Sigmoid colon (tissue), 7 donors: ENCODE data around the gene PARP12. TPM values are rescaled to one million over a fixed set of nuclear protein-coding genes. Genes with fewer than 3 reads are reported as not detected.

ENCODE experiments used
- DNase-seq: peaks from one replicate; pipeline ENCODE4 v3.0.0-alpha.2; 2019
- H3K27ac ChIP-seq, 4 donors: fragments of 200-600 bp; sonication (generic); one replicate each; pipeline ENCODE4 v1.5.1; 2016 to 2019; ENCODE audit warnings: mild to moderate bottlenecking in 1 of 4
- H3K27me3 ChIP-seq, 3 donors: fragments of 200-600 bp; sonication (generic); one replicate each; pipeline ENCODE4 v1.5.1; 2019; ENCODE audit warnings: mild to moderate bottlenecking in 1 of 3
- H3K36me3 ChIP-seq, 4 donors: fragments of 200-600 bp; sonication (generic); one replicate each; pipeline ENCODE4 v1.5.1; 2016 to 2019
- H3K4me1 ChIP-seq, 4 donors: fragments of 200-600 bp; sonication (generic); one replicate each; pipeline ENCODE4 v1.5.1; 2017 to 2019
- H3K4me3 ChIP-seq, 4 donors: fragments of 200-600 bp; sonication (generic); one replicate each; pipeline ENCODE4 v1.5.1; 2017 to 2019; ENCODE audit warnings: mild to moderate bottlenecking in 2 of 4, moderate library complexity in 1 of 4
- H3K9me3 ChIP-seq, 4 donors: fragments of 200-600 bp in 3 of 4; sonication (generic) in 3 of 4; one replicate each; pipeline versions ENCODE4 v1.5.1 to v1.6.1; 2013 to 2019
- EP300 ChIP-seq, 4 donors: sonication (generic); formaldehyde crosslinking; IDR thresholded peaks; one replicate each; pipeline ENCODE4 v1.6.1; 2017; ENCODE audit warnings: antibody characterized with exemption in 4 of 4
- POLR2A ChIP-seq, 2 donors: fragments of 450-650 bp; IDR thresholded peaks; one replicate each; pipeline ENCODE4 v1.6.1; 2016; ENCODE audit warnings: antibody characterized with exemption in 2 of 2, mild to moderate bottlenecking in 2 of 2, moderate library complexity in 2 of 2
- POLR2AphosphoS5 ChIP-seq, 4 donors: sonication (generic); formaldehyde crosslinking; IDR thresholded peaks; one replicate each; pipeline ENCODE4 v1.6.1; 2017; ENCODE audit warnings: antibody characterized with exemption in 4 of 4
- WGBS, 2 donors: extraction: QIAGEN DNeasy Blood & Tissue Kit; methylation state at CpG; one replicate each; pipeline ENCODE4 v1.1.7; 2013; 5-methylcytosine and 5-hydroxymethylcytosine counted together
- intact Hi-C: fragments of 100-400 bp; cut with DNase I; formaldehyde crosslinking; loops from one replicate; pipeline ENCODE4 v1.15.1; 2023
- polyA plus RNA-seq, 3 donors: library from polyadenylated mRNA; stranded (reverse); fragments of 200-250 nt; gene quantifications; one replicate each; pipeline ENCODE4 v1.2.3, GENCODE V29; 2013
- total RNA-seq, 4 donors: library from RNA; depleted of rRNA; stranded (reverse); fragments of >200 nt; gene quantifications; one replicate each; pipeline ENCODE4 v1.1.0, GENCODE V29; 2016
- TF ChIP-seq, protein P1 (sequence below), 4 experiments: fragments of 450-650 bp in 3 of 4; fragments of 200-600 bp in 1 of 4; IDR thresholded peaks; one replicate each; pipeline ENCODE4 v1.5.1; 2016 to 2019; ENCODE audit warnings: antibody characterized with exemption in 4 of 4, mild to moderate bottlenecking in 3 of 4, moderate library complexity in 2 of 4
- donor health status: healthy with polysubstance abuse.
- donor health status: Bipolar disorder and iron deficiency.
- donor health status: healthy.

The PARP12 gene
- total and polyA plus RNA-seq, 7 donors = 20.6 to 49.5 (median 29.9) TPM

DNA sequence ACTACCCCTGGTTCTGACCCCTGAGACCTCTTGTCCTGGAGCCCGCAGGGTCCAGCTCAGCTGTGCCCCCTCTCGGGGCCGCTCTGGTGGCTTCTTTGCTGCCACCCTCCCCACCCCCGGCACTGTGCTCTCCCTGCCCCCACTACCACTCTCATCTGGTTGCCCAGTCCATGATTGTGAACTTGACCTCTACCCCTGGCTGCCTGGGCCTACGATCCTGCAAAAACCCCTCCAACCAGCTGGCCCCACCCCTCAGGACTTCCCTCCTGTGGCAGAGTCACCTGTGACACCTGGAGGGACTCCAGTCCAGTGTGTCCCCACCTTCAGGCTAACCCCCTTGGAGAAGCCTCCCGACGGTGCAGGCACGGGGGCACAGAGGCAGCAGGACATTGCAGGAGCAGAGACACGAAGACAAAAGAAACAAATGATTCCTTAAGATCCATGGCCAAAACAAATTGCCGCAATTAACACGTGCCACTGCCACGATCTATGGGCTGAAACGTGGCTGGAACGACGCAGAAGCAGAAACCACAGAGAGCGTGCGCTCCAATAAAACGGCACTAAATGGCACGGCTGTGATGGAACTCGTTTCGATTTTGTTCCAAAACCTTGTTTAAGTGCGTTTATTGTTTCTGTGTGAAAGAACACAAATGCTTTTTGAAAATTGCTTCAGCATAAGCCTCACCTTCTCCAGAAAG lies 72.0 kb downstream of the PARP12 start:
- 94 to 96% methylated on average over 22 of the region's 22 CpGs for WGBS, 2 donors

DNA sequence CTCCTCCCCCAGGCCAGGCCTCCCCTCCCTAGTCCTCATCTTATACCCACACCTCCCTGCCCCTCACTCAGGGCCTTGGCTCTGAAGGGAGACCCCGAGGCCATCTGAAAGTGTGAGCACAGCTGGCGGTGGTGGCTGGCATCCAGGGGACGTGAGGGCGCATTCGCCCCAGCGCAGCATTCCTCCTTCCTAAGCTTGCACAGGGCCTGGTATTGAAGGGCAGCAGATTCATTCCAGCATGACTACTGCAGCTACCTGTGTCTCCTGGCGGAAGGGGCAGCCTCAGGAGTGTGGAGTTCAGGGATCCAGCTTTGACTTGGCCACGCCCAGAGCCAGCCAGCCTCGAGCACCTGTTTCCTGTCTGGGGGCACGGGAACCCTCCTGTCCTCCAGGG lies 72.6 kb downstream of the PARP12 start:
- intact Hi-C loops = no loop called here
- Histone ChIP-seq H3K4me1 (no peaks in the 10 kb centered on the region), H3K4me3 (no peak overlapping the region), H3K27me3 (no peaks in the 10 kb centered on the region), H3K27ac (no peak overlapping the region), H3K36me3 (no peaks in the 10 kb centered on the region), H3K9me3 (no peaks in the 10 kb centered on the region)
- no peak for DNase-seq
- TF ChIP-seq, protein P1, sequence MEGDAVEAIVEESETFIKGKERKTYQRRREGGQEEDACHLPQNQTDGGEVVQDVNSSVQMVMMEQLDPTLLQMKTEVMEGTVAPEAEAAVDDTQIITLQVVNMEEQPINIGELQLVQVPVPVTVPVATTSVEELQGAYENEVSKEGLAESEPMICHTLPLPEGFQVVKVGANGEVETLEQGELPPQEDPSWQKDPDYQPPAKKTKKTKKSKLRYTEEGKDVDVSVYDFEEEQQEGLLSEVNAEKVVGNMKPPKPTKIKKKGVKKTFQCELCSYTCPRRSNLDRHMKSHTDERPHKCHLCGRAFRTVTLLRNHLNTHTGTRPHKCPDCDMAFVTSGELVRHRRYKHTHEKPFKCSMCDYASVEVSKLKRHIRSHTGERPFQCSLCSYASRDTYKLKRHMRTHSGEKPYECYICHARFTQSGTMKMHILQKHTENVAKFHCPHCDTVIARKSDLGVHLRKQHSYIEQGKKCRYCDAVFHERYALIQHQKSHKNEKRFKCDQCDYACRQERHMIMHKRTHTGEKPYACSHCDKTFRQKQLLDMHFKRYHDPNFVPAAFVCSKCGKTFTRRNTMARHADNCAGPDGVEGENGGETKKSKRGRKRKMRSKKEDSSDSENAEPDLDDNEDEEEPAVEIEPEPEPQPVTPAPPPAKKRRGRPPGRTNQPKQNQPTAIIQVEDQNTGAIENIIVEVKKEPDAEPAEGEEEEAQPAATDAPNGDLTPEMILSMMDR (IDR thresholded peaks at IDR 0.05) = no peak
- no peak for TF ChIP-seq EP300 (IDR thresholded peaks at IDR 0.05)
- no peak for TF ChIP-seq POLR2A (IDR thresholded peaks at IDR 0.05)
- no peak for TF ChIP-seq POLR2AphosphoS5 (IDR thresholded peaks at IDR 0.05)
- 79 to 82% methylated on average over 10 of the region's 10 CpGs for WGBS, 2 donors

More for the DNA sequence above, 72.0 kb downstream of the PARP12 start:
- Histone ChIP-seq H3K9me3 (no peaks in the 10 kb centered on the region), H3K4me1 (no peaks in the 10 kb centered on the region), H3K36me3 (no peaks in the 10 kb centered on the region), H3K27me3 (no peaks in the 10 kb centered on the region), H3K4me3 (no peak overlapping the region), H3K27ac (no peak overlapping the region)
- DNase-seq = no peak
- no peak for TF ChIP-seq EP300 (IDR thresholded peaks at IDR 0.05)
- TF ChIP-seq, protein P1 (IDR thresholded peaks at IDR 0.05) = no peak
- TF ChIP-seq POLR2AphosphoS5 (IDR thresholded peaks at IDR 0.05) = no peak
- TF ChIP-seq POLR2A (IDR thresholded peaks at IDR 0.05) = no peak
- intact Hi-C loops = no loop called here

DNA sequence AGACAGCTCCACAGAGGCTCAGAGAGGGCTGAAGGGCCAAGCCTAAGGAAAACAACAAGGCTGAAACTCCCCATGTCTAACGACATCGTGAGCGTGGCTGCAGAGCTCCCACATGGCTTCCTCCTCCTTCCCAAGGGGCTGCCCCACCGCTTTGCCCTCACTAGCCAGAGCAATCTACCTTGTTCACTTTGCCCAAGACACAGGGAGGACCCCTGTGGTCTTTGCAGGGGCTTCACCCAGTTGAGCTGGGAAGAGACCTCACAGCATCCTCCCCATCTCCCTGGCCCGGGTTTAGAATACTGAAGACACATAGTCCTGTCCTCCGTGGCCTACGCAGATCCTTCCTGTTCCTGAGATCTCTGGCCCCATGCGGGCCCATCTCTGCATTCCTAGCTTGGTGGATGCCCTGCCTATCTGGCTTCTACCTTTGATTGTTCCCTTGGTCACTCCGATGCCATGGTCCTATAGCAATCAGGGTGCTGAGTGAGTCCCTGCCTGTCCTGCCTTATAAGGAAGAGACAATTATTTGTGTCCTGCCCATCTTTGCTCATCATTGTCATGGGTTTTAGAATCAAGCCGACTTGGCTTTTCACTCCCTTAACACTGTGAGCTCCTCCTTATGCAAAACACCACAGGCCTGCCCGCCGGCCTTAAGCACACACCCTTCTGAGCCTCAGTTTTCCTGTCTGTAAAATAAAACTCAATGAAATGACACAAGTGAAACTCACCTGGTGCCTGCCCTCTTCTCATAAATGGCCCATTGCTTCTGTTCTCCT lies 73.2 kb downstream of the PARP12 start:
- no peaks in the 10 kb centered on the region for H3K4me1 ChIP-seq
- WGBS, 2 donors = 84 to 93% methylated on average over 12 of the region's 12 CpGs
- H3K27me3 ChIP-seq = no peaks in the 10 kb centered on the region
- H3K4me3 ChIP-seq = no peak overlapping the region
- intact Hi-C loops = no loop called here
- H3K9me3 ChIP-seq = no peaks in the 10 kb centered on the region
- H3K36me3 ChIP-seq = no peaks in the 10 kb centered on the region
- TF ChIP-seq POLR2AphosphoS5 (IDR thresholded peaks at IDR 0.05) = no peak
- TF ChIP-seq EP300 (IDR thresholded peaks at IDR 0.05) = no peak
- TF ChIP-seq POLR2A (IDR thresholded peaks at IDR 0.05) = no peak
- TF ChIP-seq, protein P1 (IDR thresholded peaks at IDR 0.05) = no peak
- no peak overlapping the region for H3K27ac ChIP-seq
- DNase-seq = no peak

DNA sequence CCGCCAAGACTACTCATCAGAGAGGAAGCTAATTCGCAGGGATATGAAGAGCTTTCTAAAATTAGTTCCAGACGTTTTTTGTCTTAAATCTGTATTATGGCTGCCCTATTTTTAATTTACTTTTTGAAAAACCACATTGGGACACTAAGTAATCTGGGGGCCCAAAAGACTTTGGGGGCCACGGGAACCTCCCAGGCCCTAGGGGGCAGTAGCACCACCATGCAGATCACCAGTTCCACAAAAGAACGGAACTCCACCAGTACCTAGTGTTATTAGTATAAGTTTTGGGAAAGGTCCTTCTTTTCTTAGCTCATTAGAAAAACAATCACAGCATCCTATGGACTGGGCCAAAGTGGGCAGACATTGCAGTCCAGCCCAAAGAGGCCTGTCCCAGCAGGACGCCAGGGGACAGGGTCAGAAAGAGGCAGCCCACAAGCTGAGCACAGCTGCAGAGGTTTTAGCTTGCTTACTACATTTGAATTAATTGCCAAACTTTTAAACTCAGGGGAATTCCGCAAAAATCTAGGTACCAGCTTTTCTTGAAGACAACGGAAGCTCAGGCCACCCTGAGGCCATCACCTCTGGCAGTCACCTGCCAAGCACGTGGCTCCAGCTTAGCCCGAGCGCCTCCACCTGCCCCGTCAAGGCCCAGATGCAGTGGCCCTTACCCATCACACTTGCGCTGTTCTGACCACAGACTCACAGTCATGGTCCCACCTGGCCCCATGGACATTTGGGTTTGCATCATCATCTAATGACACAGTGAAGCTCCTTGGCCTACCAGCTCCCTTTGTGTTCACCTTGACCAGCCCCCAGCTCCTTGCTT lies 74.8 kb downstream of the PARP12 start:
- 87 to 88% methylated on average over 13 of the region's 13 CpGs for WGBS, 2 donors
- Histone ChIP-seq H3K27ac (no peak overlapping the region), H3K27me3 (no peaks in the 10 kb centered on the region), H3K4me3 (no peak overlapping the region), H3K9me3 (no peaks in the 10 kb centered on the region), H3K36me3 (no peaks in the 10 kb centered on the region), H3K4me1 (no peaks in the 10 kb centered on the region)
- no peak for TF ChIP-seq POLR2A (IDR thresholded peaks at IDR 0.05)
- no peak for TF ChIP-seq POLR2AphosphoS5 (IDR thresholded peaks at IDR 0.05)
- TF ChIP-seq EP300 (IDR thresholded peaks at IDR 0.05) = no peak
- TF ChIP-seq, protein P1 (IDR thresholded peaks at IDR 0.05) = no peak
- no peak for DNase-seq
- intact Hi-C loops = no loop called here
